ENCODE data around the gene CRTC3.

Gene CRTC3

DNA sequence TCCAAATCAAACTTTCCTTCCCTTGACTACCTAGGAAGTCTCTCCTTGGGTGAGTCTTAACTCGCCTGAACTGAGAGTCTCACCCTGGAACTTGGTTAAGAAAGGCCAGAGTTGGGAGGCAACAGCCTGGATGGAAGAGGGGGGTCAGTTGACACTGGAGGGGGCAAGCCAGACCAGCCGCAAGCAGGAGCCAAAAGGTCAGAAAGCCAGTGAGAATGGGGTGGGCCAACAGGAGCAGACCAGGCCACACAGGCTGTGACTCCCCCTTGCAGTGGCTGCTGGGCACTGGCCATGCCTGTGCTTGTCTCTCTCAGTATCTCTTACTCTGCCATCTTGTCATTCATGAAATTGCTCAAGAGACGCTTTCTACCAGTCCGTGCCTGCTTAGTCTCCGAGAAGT lies 32.9 kb downstream of the CRTC3 start:
- no peak overlapping the region for H3K4me3 ChIP-seq (ENCODE audit: low read depth, low read length)
- TF ChIP-seq, protein P1, sequence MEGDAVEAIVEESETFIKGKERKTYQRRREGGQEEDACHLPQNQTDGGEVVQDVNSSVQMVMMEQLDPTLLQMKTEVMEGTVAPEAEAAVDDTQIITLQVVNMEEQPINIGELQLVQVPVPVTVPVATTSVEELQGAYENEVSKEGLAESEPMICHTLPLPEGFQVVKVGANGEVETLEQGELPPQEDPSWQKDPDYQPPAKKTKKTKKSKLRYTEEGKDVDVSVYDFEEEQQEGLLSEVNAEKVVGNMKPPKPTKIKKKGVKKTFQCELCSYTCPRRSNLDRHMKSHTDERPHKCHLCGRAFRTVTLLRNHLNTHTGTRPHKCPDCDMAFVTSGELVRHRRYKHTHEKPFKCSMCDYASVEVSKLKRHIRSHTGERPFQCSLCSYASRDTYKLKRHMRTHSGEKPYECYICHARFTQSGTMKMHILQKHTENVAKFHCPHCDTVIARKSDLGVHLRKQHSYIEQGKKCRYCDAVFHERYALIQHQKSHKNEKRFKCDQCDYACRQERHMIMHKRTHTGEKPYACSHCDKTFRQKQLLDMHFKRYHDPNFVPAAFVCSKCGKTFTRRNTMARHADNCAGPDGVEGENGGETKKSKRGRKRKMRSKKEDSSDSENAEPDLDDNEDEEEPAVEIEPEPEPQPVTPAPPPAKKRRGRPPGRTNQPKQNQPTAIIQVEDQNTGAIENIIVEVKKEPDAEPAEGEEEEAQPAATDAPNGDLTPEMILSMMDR (IDR thresholded peaks at IDR 0.05; ENCODE audit: low read depth, low read length, missing control alignments), result no peak
- DNase-seq (ENCODE audit: low read depth), result no peak

DNA sequence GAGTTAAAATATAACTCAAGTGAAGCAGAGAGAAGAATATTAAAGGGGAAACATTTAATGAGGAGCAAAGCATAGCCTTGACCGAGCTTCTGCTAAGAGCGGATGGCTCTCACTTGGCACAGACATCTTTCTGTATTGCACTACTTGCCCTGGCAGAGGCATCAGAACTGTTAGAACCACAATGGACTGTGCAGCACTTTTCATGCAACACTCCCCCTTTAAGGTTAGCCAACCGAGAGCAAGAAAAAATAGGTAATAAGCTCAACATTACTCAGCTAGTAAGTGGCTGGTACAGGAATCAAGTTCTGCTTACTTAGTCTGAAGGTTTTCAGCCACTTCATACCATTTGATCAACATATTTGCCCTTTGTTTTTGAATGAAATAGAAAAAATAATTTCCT lies 33.7 kb downstream of the CRTC3 start:
- no peak for DNase-seq (ENCODE audit: low read depth)
- TF ChIP-seq, protein P1 (IDR thresholded peaks at IDR 0.05; ENCODE audit: low read depth, low read length, missing control alignments), result no peak
- H3K4me3 ChIP-seq (ENCODE audit: low read depth, low read length), result no peak overlapping the region

DNA sequence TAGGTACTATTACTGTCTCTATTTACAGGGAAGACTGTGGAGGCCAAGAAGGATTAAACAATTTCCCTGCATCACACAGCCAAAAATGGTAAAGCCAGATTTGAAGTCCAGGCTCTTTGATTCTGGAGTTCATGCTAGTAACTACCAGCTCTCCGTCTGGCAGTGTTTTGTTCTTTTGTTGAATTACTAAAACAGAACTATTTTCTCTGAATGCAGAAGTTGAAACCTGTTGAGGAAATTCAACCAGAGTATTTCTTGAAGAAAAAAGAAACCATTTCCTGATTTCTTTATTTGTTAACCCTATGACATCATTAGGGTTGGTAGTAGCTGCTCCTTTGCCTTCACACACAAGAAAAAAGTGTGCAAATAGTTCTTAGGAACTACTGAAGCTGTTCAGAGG lies 34.3 kb downstream of the CRTC3 start:
- no peak overlapping the region for H3K4me3 ChIP-seq (ENCODE audit: low read depth, low read length)
- TF ChIP-seq, protein P1 (IDR thresholded peaks at IDR 0.05; ENCODE audit: low read depth, low read length, missing control alignments), result no peak
- DNase-seq (ENCODE audit: low read depth), result no peak

DNA sequence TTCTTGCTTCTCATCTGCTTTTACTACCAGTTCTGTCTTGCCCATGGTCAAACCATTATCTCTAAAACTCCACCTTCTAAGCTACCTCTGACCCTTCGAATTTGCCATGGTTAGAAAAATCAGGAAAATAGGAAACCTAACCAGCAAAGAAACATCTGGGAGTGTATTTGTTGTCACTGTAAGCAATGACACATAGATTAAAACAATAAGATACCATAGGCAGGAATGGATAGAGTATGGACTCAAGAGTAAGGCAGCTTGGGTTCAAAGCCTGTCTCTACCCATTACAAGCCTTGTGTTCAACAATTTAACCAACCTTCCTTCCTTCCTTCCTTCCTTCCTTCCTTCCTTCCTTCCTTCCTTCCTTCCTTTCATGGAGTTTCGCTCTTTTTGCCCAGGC lies 34.9 kb downstream of the CRTC3 start:
- H3K4me3 ChIP-seq (ENCODE audit: low read depth, low read length), result no peak overlapping the region
- no peak for DNase-seq (ENCODE audit: low read depth)
- TF ChIP-seq, protein P1 (IDR thresholded peaks at IDR 0.05; ENCODE audit: low read depth, low read length, missing control alignments), result no peak

DNA sequence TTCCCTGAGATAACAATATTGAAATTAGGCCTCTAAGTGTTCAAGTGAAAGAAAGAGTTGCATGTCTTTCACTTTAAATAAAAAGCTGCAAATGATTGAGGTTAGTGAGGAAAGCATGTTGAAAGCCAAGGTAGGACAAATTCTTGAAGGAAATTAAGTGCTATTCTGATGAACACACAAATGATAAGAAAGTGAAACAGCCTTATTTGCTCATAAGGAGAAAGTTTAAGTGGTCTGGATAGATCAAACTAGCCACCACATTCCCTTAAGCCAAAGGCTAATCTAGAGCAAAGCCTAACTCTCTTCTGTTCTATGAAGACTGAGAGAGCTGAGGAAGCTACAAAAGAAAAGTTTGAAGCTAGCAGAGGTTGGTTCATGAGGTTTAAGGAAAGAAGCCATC lies 36.1 kb downstream of the CRTC3 start:
- TF ChIP-seq, protein P1 (IDR thresholded peaks at IDR 0.05; ENCODE audit: low read depth, low read length, missing control alignments), result no peak
- H3K4me3 ChIP-seq (ENCODE audit: low read depth, low read length), result no peak overlapping the region
- no peak for DNase-seq (ENCODE audit: low read depth)

DNA sequence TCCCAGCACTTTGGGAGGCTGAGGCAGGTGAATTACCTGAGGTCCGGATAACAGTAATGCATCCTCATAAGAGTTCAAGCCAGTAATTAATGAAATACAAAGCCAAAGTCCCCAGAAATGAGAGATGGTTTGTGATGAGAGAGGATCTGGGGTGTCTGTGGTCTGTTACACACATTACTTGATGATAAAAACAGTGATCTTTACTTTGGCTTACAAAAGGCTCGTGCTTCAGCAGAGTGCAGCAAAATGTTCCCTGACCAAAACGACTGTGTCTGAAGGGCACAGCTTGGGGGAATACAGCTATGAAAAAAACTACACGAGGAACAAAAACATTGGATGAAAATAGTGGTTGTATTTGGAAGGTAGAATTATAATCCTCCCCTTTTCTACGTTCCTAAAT lies 40.9 kb downstream of the CRTC3 start:
- H3K4me3 ChIP-seq (ENCODE audit: low read depth, low read length), result no peak overlapping the region
- no peak for DNase-seq (ENCODE audit: low read depth)
- TF ChIP-seq, protein P1 (IDR thresholded peaks at IDR 0.05; ENCODE audit: low read depth, low read length, missing control alignments), result no peak

DNA sequence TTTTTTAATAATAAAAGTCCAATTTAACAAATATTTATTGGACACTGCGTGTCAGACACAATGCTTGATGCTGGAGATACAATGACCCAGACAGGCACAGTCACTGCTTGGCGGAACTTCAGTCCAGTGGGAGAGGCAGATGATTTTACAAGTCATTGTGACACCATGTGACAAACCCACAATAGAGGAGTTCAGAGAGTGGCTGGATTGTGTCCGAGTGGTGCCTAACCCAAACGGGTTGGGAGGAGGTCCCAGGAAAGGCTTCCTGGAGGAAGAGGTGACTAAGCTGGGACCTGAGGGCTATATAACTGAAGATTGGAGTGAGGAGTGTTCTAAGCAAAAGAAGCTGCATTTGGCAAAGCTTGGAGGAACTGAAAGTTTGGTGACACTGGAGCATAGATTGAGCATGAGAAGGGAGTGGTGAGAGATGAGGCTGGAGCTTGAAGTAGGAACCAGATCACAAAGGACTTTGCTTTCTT lies 41.4 kb downstream of the CRTC3 start:
- TF ChIP-seq, protein P1 (IDR thresholded peaks at IDR 0.05; ENCODE audit: low read depth, low read length, missing control alignments), result no peak
- no peak for DNase-seq (ENCODE audit: low read depth)
- H3K4me3 ChIP-seq (ENCODE audit: low read depth, low read length), result no peak overlapping the region
